ENCODE measurements around the gene STXBP1.

- TF ChIP-seq, protein P1, sequence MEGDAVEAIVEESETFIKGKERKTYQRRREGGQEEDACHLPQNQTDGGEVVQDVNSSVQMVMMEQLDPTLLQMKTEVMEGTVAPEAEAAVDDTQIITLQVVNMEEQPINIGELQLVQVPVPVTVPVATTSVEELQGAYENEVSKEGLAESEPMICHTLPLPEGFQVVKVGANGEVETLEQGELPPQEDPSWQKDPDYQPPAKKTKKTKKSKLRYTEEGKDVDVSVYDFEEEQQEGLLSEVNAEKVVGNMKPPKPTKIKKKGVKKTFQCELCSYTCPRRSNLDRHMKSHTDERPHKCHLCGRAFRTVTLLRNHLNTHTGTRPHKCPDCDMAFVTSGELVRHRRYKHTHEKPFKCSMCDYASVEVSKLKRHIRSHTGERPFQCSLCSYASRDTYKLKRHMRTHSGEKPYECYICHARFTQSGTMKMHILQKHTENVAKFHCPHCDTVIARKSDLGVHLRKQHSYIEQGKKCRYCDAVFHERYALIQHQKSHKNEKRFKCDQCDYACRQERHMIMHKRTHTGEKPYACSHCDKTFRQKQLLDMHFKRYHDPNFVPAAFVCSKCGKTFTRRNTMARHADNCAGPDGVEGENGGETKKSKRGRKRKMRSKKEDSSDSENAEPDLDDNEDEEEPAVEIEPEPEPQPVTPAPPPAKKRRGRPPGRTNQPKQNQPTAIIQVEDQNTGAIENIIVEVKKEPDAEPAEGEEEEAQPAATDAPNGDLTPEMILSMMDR (IDR thresholded peaks at IDR 0.05; ENCODE audit: low read depth, low read length) = no peak
- no peak for TF ChIP-seq EZH2phosphoT487 (IDR thresholded peaks at IDR 0.05; ENCODE audit: low read depth)
These were observed 55.2 kb downstream of the STXBP1 start for GRCh38 chr9:127667127-127667844.
